HEK293T (cell line): ENCODE data around the gene ANKRD11.

Experiments
- CTCF ChIA-PET: fragments of 350-600 bp; formaldehyde crosslinking; extraction: SDS; loops from one replicate; lab custom pipeline; 2021; ENCODE audit warnings: antibody characterized with exemption, inconsistent platforms; lab: Yijun Ruan, JAX
- POLR2A ChIA-PET: fragments of 350-600 bp; formaldehyde crosslinking; extraction: SDS; loops from one replicate; lab custom pipeline; 2020; ENCODE audit warnings: antibody characterized with exemption, inconsistent platforms; lab: Yijun Ruan, JAX
- DNase-seq: peaks from one replicate; pipeline ENCODE4 v3.0.0; 2012; ENCODE audit warnings: mixed read lengths; ENCODE audit errors: extremely low spot score
- ARNT ChIP-seq: fragments of 450-650 bp; IDR thresholded peaks from 2 replicates; pipeline ENCODE4 v1.6.1; 2017; ENCODE audit warnings: mild to moderate bottlenecking
- BHLHE40 ChIP-seq: fragments of 450-650 bp; IDR thresholded peaks from 2 replicates; pipeline ENCODE4 v1.6.1; 2016; ENCODE audit warnings: mild to moderate bottlenecking, moderate library complexity, borderline replicate concordance
- CTBP1 ChIP-seq: fragments of 450-650 bp; IDR thresholded peaks from 2 replicates; pipeline ENCODE4 v1.6.1; 2016; ENCODE audit warnings: borderline replicate concordance
- ELF4 ChIP-seq: fragments of 450-650 bp; IDR thresholded peaks from 2 replicates; pipeline ENCODE4 v1.6.1; 2017; ENCODE audit warnings: antibody characterized with exemption
- FOXA1 ChIP-seq: fragments of 450-650 bp; IDR thresholded peaks from 2 replicates; pipeline ENCODE4 v1.6.1; 2016; ENCODE audit warnings: mild to moderate bottlenecking
- FOXK2 ChIP-seq: fragments of 450-650 bp; IDR thresholded peaks from 2 replicates; pipeline ENCODE4 v1.6.1; 2016; ENCODE audit warnings: mild to moderate bottlenecking
- FOXM1 ChIP-seq: fragments of 450-650 bp; IDR thresholded peaks from 2 replicates; pipeline ENCODE4 v1.6.1; 2017; ENCODE audit warnings: mild to moderate bottlenecking, borderline replicate concordance
- HDGF ChIP-seq: fragments of 450-650 bp; IDR thresholded peaks from 2 replicates; pipeline ENCODE4 v1.6.1; 2017; ENCODE audit warnings: antibody characterized with exemption, borderline replicate concordance
- L3MBTL2 ChIP-seq: fragments of 450-650 bp; conservative IDR thresholded peaks from 2 replicates; pipeline ENCODE4 v1.6.1; 2016; ENCODE audit warnings: mild to moderate bottlenecking
- LEF1 ChIP-seq: fragments of 450-650 bp; IDR thresholded peaks from 2 replicates; pipeline ENCODE4 v1.6.1; 2017; ENCODE audit warnings: mild to moderate bottlenecking, borderline replicate concordance
- NFRKB ChIP-seq: fragments of 450-650 bp; IDR thresholded peaks from 2 replicates; pipeline ENCODE4 v1.6.1; 2016; ENCODE audit warnings: mild to moderate bottlenecking, moderate library complexity
- PKNOX1 ChIP-seq: fragments of 450-650 bp; IDR thresholded peaks from 2 replicates; pipeline ENCODE4 v1.6.1; 2016
- SP1 ChIP-seq: fragments of 450-650 bp; IDR thresholded peaks from 2 replicates; pipeline ENCODE4 v1.6.1; 2017
- SUZ12 ChIP-seq: fragments of 450-650 bp; IDR thresholded peaks from 2 replicates; pipeline ENCODE4 v1.6.1; 2016; ENCODE audit warnings: mild to moderate bottlenecking
- TARDBP ChIP-seq: fragments of 450-650 bp; IDR thresholded peaks from 2 replicates; pipeline ENCODE4 v1.6.1; 2016
- ZNF384 ChIP-seq: fragments of 450-650 bp; IDR thresholded peaks from 2 replicates; pipeline ENCODE4 v1.6.1; 2016

The ANKRD11 gene

DNA sequence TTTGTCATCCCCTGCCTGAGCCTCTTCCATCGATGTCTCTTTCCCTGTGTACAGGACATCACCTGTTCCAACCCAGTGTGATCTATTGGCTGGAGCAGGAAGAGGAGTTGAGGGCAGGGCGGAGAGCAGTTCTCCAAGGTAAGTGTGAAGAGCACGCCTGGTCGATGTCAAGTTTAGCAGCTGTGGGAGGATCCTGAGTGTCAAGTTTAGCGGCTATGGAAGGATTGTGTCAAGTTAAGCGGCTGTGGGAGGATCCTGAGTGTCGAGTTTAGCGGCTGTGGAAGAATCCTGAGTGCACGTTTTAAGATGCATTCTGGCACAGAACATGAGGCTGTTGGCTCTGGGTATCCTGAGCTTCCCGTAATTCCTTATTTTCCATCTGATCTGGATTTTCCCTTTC is 265.7 kb downstream of the ANKRD11 start:
- no peak for TF ChIP-seq TARDBP
- no peak for TF ChIP-seq ARNT
- no peak for TF ChIP-seq SP1
- ChIA-PET POLR2A (no interaction called here), CTCF (no interaction called here)
- no peak for DNase-seq

GRCh38 chr16:89222931-89223330 is 267.4 kb downstream of the ANKRD11 start:
- ChIA-PET CTCF (no interaction called here), POLR2A (no interaction called here)
- DNase-seq = no peak
- TF ChIP-seq SUZ12 (no peak), FOXM1 (no peak), L3MBTL2 (no peak), PKNOX1 (no peak), LEF1 (no peak), ELF4 (no peak), CTBP1 (no peak), FOXA1 (no peak), HDGF (no peak), BHLHE40 (no peak), FOXK2 (no peak), ZNF384 (no peak), NFRKB (no peak), SP1 (no peak), TARDBP (no peak), ARNT (no peak)

- ChIA-PET POLR2A (no interaction called here), CTCF (no interaction called here)
- DNase-seq = no peak
- TF ChIP-seq LEF1 = no peak
- TF ChIP-seq L3MBTL2 = no peak
- TF ChIP-seq TARDBP = no peak
These were observed 268.8 kb downstream of the ANKRD11 start for GRCh38 chr16:89221604-89222003.

DNA sequence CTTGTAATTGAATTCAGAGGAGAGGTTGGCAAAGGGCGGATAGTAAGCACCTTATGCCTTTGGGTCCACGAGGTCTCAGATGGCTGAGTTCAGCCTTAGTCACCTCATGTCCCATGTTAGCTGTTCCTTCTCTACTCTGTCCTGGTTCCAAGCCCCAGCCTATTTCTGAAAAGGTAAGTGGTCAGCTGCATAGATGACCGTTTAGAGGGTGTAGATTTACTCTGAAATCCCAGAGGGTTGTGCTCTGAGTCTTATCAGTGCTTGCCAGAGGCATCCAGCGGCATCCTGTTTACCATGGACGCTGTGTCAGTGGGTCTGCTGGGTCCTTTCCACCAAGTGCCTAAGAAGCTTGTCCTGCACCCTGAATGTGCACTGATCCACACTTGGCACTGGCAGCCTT is 271.0 kb downstream of the ANKRD11 start:
- DNase-seq = no peak
- POLR2A ChIA-PET = no interaction called here
- TF ChIP-seq TARDBP (no peak), ELF4 (no peak), FOXK2 (no peak), SP1 (no peak), ZNF384 (no peak), FOXA1 (no peak), LEF1 (no peak), FOXM1 (no peak), SUZ12 (no peak), ARNT (no peak), PKNOX1 (no peak), NFRKB (no peak), HDGF (no peak)
- CTCF ChIA-PET = no interaction called here
